Sigmoid colon (tissue), 4 donors: ENCODE data around the gene EPHB1.

Source experiments
- CTCF ChIP-seq, 4 experiments: fragments of 450-650 bp in 3 of 4; fragments of 200-600 bp in 1 of 4; IDR thresholded peaks; one replicate each; pipeline ENCODE4 v1.5.1; 2016 to 2019; ENCODE audit warnings: antibody characterized with exemption in 4 of 4, mild to moderate bottlenecking in 3 of 4, moderate library complexity in 2 of 4
- POLR2A ChIP-seq, 2 donors: fragments of 450-650 bp; IDR thresholded peaks; one replicate each; pipeline ENCODE4 v1.6.1; 2016; ENCODE audit warnings: antibody characterized with exemption in 2 of 2, mild to moderate bottlenecking in 2 of 2, moderate library complexity in 2 of 2
- POLR2AphosphoS5 ChIP-seq, 4 donors: sonication (generic); formaldehyde crosslinking; IDR thresholded peaks; one replicate each; pipeline ENCODE4 v1.6.1; 2017; ENCODE audit warnings: antibody characterized with exemption in 4 of 4

GRCh38 chr3:135034891-135035440, 239.9 kb downstream of the EPHB1 start:
- TF ChIP-seq CTCF (IDR thresholded peaks at IDR 0.05) (no peak), POLR2AphosphoS5 (IDR thresholded peaks at IDR 0.05) (no peak), POLR2A (IDR thresholded peaks at IDR 0.05) (no peak)
